Upper lobe of right lung (tissue), 1 donor: ENCODE measurements around the gene CT45A1. TPM values are rescaled to one million over a fixed set of nuclear protein-coding genes. Genes with fewer than 3 reads are reported as not detected.
"Not testable (repeated sequence)": the region's sequence is repeated elsewhere in the genome, so short reads cannot be mapped to it uniquely, and the experiment has no call there.

Experiments
- ATAC-seq: fragments of 200-7000 bp; cut with Tn5 transposase; one replicate; pipeline ENCODE4 v1.9.1; 2020; ENCODE audit warnings: mild to moderate bottlenecking, moderate library complexity
- DNase-seq: peaks from one replicate; pipeline ENCODE4 v3.0.0-alpha.2; 2020
- H3K27ac ChIP-seq: fragments of 200-600 bp; one replicate; pipeline ENCODE4 v1.8.0; 2022
- H3K27me3 ChIP-seq: fragments of 200-600 bp; one replicate; pipeline ENCODE4 v1.8.0; 2022; ENCODE audit warnings: mild to moderate bottlenecking
- H3K36me3 ChIP-seq: fragments of 200-600 bp; one replicate; pipeline ENCODE4 v1.8.0; 2022
- H3K4me1 ChIP-seq: fragments of 200-600 bp; one replicate; pipeline ENCODE4 v1.8.0; 2022
- H3K4me3 ChIP-seq: fragments of 200-600 bp; one replicate; pipeline ENCODE4 v1.8.0; 2022; ENCODE audit warnings: mild to moderate bottlenecking
- H3K9me3 ChIP-seq: fragments of 200-600 bp; one replicate; pipeline ENCODE4 v1.8.0; 2022
- CTCF ChIP-seq: fragments of 200-600 bp; IDR thresholded peaks from one replicate; pipeline ENCODE4 v1.8.0; 2022; ENCODE audit warnings: antibody characterized with exemption
- intact Hi-C: fragments of 100-400 bp; cut with DNase I; formaldehyde crosslinking; loops from one replicate; pipeline ENCODE4 v1.11.0; 2022
- total RNA-seq: library from RNA; stranded (reverse); fragmentation: NEBNext Ultra II Directional; extraction: Animal tissue kit (Norgen Biotek cat#: 25700); gene quantifications from one replicate; pipeline ENCODE4 v1.2.1, GENCODE V29; 2021
- donor health status: DM: no; HTN: yes; CAD: no; lungs with severe emphysema.

The CT45A1 gene
- total RNA-seq, 1 donor from 2014 or later = not detected

DNA sequence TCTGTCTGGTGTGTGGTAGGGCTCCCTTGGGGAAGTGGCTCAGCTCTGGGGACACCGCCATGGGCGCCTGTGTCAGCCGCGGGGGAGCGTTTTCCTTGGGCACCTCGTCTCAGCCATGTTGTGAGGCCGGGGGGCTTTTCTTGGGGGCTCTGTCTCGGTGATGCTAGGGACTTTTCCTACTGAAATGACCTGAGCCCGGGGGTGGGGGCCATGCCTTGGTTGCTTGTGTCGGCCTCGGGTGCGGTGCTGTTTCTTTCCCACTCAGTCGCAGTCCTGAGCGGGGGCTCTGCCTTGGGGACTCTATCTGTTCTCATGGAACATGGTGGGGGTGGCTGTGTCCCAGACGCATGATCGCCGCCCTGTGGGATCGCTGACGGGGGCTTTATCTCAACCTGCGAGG is 356 bp downstream of the CT45A1 start:
- H3K9me3 ChIP-seq = no peaks in the 10 kb centered on the region
- H3K4me1 ChIP-seq = no peaks in the 10 kb centered on the region
- ATAC-seq (no peak), DNase-seq (no peak)
- intact Hi-C loops = no loop called here
- H3K4me3 ChIP-seq = no peak overlapping the region
- TF ChIP-seq CTCF = no peak
- H3K27ac ChIP-seq = no peak overlapping the region
- no peaks in the 10 kb centered on the region for H3K27me3 ChIP-seq
- H3K36me3 ChIP-seq = no peaks in the 10 kb centered on the region

- DNase-seq, H3K4me1 ChIP-seq, H3K27me3 ChIP-seq, H3K4me3 ChIP-seq, ATAC-seq, H3K27ac ChIP-seq, H3K9me3 ChIP-seq, H3K36me3 ChIP-seq, intact Hi-C loops: not testable (repeated sequence)
Measured at GRCh38 chrX:135734666-135735065, 21.2 kb downstream of the CT45A1 start.

GRCh38 chrX:135737366-135738071 is 24.1 kb downstream of the CT45A1 start:
- no peak overlapping the region for H3K4me3 ChIP-seq
- no peaks in the 10 kb centered on the region for H3K9me3 ChIP-seq
- no peaks in the 10 kb centered on the region for H3K27me3 ChIP-seq
- no peak for ATAC-seq
- no peak for TF ChIP-seq CTCF
- intact Hi-C loops = no loop called here
- no peak overlapping the region for H3K27ac ChIP-seq
- no peaks in the 10 kb centered on the region for H3K4me1 ChIP-seq
- DNase-seq = no peak
- no peaks in the 10 kb centered on the region for H3K36me3 ChIP-seq

DNA sequence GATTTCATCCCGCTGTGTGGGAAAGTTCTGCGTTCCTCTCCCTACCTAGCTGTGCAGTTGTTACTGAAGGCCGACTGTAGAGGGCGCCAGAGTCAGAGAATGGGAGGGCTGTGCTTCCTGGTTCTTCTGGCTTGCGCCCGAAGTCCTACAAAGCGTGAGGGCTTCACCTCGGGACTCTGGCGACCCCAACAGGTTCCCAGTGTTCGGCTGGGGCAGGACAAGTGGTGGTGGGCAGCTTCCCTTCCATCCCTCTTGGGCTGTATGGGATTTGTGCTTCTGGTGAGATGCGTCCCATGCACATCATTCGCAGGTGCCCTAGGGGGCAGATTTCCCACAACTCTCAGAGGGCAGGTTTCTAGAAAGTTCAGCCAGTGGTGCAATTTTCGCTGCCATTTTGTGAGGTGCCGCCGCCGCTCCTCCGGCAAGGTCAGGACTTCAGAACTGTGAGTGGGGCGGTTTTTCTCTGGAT is 27.3 kb downstream of the CT45A1 start:
- Histone ChIP-seq H3K27ac (no peak overlapping the region), H3K9me3 (no peaks in the 10 kb centered on the region), H3K4me1 (no peaks in the 10 kb centered on the region), H3K4me3 (no peak overlapping the region), H3K36me3 (no peaks in the 10 kb centered on the region), H3K27me3 (no peaks in the 10 kb centered on the region)
- TF ChIP-seq CTCF = peak; percentile 43
- no peak for DNase-seq
- peak; percentile 76 for ATAC-seq
- intact Hi-C loops = no loop called here

GRCh38 chrX:135741192-135741715 is 27.8 kb downstream of the CT45A1 start:
- Histone ChIP-seq H3K27me3 (no peaks in the 10 kb centered on the region), H3K4me1 (no peaks in the 10 kb centered on the region), H3K36me3 (no peaks in the 10 kb centered on the region), H3K4me3 (no peak overlapping the region), H3K27ac (no peak overlapping the region), H3K9me3 (no peaks in the 10 kb centered on the region)
- no peak for DNase-seq
- intact Hi-C loops = no loop called here
- TF ChIP-seq CTCF = no peak
- no peak for ATAC-seq

DNA sequence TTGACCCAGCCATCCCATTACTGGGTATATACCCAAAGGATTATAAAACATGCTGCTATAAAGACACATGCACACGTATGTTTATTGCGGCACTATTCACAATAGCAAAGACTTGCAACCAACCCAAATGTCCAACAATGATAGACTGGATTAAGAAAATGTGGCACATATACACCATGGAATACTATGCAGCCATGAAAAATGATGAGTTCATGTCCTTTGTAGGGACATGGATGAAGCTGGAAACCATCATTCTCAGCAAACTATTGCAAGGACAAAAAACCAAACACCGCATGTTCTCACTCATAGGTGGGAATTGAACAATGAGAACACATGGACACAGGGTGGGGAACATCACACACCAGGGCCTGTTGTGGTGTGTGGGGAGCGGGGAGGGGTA is 31.3 kb downstream of the CT45A1 start:
- H3K4me3 ChIP-seq, H3K4me1 ChIP-seq, ATAC-seq, H3K27me3 ChIP-seq, DNase-seq, H3K27ac ChIP-seq, H3K9me3 ChIP-seq, H3K36me3 ChIP-seq, intact Hi-C loops: not testable (repeated sequence)

DNA sequence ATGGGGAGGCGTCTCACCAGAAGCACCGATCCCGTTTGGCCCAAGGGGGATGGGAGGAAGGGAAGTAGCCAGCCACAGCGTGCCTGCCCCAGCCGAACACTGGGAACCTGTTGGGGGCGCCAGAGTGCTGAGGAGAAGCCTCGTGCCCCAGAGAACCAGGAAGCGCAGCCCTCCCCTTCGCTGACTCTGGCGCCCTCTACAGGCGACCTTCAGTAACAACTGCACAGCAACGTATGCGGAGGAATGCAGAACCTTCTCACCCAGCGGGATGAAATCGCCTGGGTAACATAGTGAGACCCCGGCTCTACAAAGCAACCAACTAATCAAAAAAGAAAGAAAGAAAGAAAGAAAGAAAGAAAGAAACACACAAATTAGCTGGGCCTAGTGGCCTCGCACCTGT is 54.7 kb downstream of the CT45A1 start, which contains the start of gene CT45A3:
TSS of gene CT45A3 (minus strand) at position 101 of the 400 bp plus-strand sequence. CDS start 3,747 bp downstream, outside the sequence.
- H3K27me3 ChIP-seq, ATAC-seq, H3K4me1 ChIP-seq, H3K27ac ChIP-seq, DNase-seq, H3K9me3 ChIP-seq, intact Hi-C loops, H3K4me3 ChIP-seq, H3K36me3 ChIP-seq: not testable (repeated sequence)

Other genes starting within 250 kb of the CT45A1 start
- gene INTS6L, start 193.0 kb upstream of the CT45A1 start, total RNA-seq = 7.4 TPM
- 0.58 TPM for gene CT45A3, start 54.6 kb downstream of the CT45A1 start, total RNA-seq
- gene CT45A5, start 71.9 kb downstream of the CT45A1 start, total RNA-seq = 1.2 TPM
- gene CT45A6, start 89.1 kb downstream of the CT45A1 start, total RNA-seq = not detected
- gene CT45A2, start 106.4 kb downstream of the CT45A1 start, total RNA-seq = not detected
- not detected for gene CT45A7, start 123.6 kb downstream of the CT45A1 start, total RNA-seq
- gene CT45A8, start 140.9 kb downstream of the CT45A1 start, total RNA-seq = not detected
- gene CT45A9, start 158.2 kb downstream of the CT45A1 start, total RNA-seq = not detected
- not detected for gene CT45A10, start 179.8 kb downstream of the CT45A1 start, total RNA-seq
- not detected for gene SAGE1, start 180.1 kb downstream of the CT45A1 start, total RNA-seq